Measurements from ENCODE around the gene CATSPERD. TPM values are rescaled to one million over a fixed set of nuclear protein-coding genes. Genes with fewer than 3 reads are reported as not detected.

Gene CATSPERD
- total RNA-seq, 1 donor from 2014 or later, result not detected

DNA sequence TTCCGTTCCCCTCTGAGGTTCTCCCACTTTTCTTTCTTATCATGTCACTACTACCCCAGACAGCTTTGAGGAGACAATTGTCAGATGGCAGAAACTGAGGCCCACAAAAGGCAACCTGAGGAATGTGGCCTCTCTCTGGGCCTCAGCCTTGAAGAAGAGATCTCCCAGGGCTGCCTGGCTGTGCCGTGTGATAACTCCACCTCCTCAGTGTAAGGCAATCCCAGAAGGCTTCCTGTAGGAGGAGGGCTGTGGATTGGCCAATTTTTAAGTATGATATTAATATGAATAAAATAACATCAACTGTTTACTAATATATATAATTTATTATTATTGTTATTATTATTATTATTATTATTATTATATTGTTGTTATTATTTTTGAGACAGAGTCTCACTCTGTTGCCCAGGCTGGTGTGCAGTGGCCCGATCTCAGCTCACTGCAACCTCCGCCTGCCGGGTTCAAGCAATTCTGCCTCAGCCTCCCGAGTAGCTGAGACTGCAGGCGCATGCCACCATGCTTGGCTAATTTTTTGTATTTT lies 75.0 kb downstream of the CATSPERD start:
- Mint-ChIP-seq H3K9me3 (ENCODE audit: unreplicated experiment) (peaks cover 5% of the 10 kb centered on the region), H3K36me3 (ENCODE audit: unreplicated experiment) (peaks cover 1% of the 10 kb centered on the region), H3K27me3 (ENCODE audit: unreplicated experiment) (peaks cover 6% of the 10 kb centered on the region), H3K4me1 (ENCODE audit: low read depth, unreplicated experiment) (peaks cover under 1% of the 10 kb centered on the region), H3K27ac (ENCODE audit: unreplicated experiment) (no peak overlapping the region), H3K4me3 (ENCODE audit: unreplicated experiment) (no peak overlapping the region)
- no peak for DNase-seq
- no peak for TF ChIP-seq CTCF (IDR thresholded peaks at IDR 0.05; ENCODE audit: partially characterized antibody, unreplicated experiment)

- Mint-ChIP-seq H3K4me3 (ENCODE audit: unreplicated experiment) (no peak overlapping the region), H3K27ac (ENCODE audit: unreplicated experiment) (no peak overlapping the region), H3K27me3 (ENCODE audit: unreplicated experiment) (peaks cover 5% of the 10 kb centered on the region), H3K36me3 (ENCODE audit: unreplicated experiment) (no peaks in the 10 kb centered on the region), H3K4me1 (ENCODE audit: low read depth, unreplicated experiment) (peaks cover 6% of the 10 kb centered on the region), H3K9me3 (ENCODE audit: unreplicated experiment) (peaks cover 2% of the 10 kb centered on the region)
- no peak for TF ChIP-seq CTCF (IDR thresholded peaks at IDR 0.05; ENCODE audit: partially characterized antibody, unreplicated experiment)
- no peak for DNase-seq
These were observed 77.8 kb downstream of the CATSPERD start for GRCh38 chr19:5798244-5798643.

DNA sequence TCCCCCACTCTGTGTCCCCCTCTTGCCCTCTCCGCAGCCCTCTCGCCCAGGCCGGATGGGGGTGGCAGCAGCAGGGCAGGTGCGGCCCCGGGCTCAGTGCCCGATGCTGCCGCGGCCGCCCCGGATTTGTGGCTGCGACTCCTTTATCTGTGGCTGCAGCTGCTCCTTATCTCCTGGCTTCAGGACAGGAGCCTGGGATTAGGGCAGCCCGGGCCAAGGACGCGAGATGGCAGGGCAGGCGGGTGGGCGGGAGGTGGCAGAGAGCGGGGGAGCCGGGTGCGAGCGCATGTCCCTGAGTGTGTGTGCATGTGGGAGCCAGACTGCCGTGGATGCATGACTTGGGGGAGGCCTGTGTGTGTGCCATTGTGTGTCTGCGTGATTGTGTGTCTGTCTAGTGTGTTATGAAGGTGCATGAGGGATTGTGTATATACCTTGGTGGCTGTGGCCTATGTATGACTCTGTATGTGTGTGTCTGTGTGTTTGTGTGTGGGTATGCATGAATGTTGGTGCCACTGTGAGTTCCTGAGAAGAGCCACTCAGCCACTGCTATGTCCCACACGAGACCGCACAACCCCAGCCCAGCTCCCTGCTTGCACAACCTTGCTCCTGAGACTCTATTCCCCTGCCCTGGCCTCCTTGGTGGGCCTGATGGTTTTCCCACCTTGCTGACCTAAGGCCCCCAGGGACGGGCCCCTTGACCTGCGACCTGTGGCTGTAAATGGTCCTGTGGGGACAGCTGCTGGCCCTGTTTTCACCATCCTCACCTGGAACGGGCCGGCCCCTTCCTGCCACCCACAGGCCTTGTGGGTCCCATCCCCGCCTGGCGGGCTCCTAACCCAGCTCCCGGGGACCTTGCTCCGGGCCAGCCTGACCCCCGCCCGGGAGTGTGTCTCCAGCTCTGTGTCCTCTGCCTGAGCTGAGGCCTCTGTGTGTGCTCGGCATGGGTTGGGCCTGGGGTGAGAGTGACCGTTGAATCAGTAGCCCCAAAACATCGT lies 79.1 kb downstream of the CATSPERD start:
- Mint-ChIP-seq H3K4me1 (ENCODE audit: low read depth, unreplicated experiment) (peaks cover 7% of the 10 kb centered on the region), H3K36me3 (ENCODE audit: unreplicated experiment) (no peaks in the 10 kb centered on the region), H3K4me3 (ENCODE audit: unreplicated experiment) (no peak overlapping the region), H3K9me3 (ENCODE audit: unreplicated experiment) (peaks cover 2% of the 10 kb centered on the region), H3K27me3 (ENCODE audit: unreplicated experiment) (peaks cover 11% of the 10 kb centered on the region), H3K27ac (ENCODE audit: unreplicated experiment) (no peak overlapping the region)
- DNase-seq, result no peak
- TF ChIP-seq CTCF (IDR thresholded peaks at IDR 0.05; ENCODE audit: partially characterized antibody, unreplicated experiment), result no peak

- no peak overlapping the region for H3K4me3 Mint-ChIP-seq (ENCODE audit: unreplicated experiment)
These were observed 80.2 kb downstream of the CATSPERD start for GRCh38 chr19:5800361-5801270.

More at GRCh38 chr19:5800361-5801270, 80.2 kb downstream of the CATSPERD start:
- peaks cover 13% of the 10 kb centered on the region for H3K27me3 Mint-ChIP-seq (ENCODE audit: unreplicated experiment)
- H3K27ac Mint-ChIP-seq (ENCODE audit: unreplicated experiment), result no peak overlapping the region
- H3K9me3 Mint-ChIP-seq (ENCODE audit: unreplicated experiment), result peaks cover 2% of the 10 kb centered on the region
- TF ChIP-seq CTCF (IDR thresholded peaks at IDR 0.05; ENCODE audit: partially characterized antibody, unreplicated experiment), result no peak
- no peak for DNase-seq
- H3K4me1 Mint-ChIP-seq (ENCODE audit: low read depth, unreplicated experiment), result peaks cover 7% of the 10 kb centered on the region
- H3K36me3 Mint-ChIP-seq (ENCODE audit: unreplicated experiment), result no peaks in the 10 kb centered on the region
